ENCODE results near the gene CORO1C. TPM values are rescaled to one million over a fixed set of nuclear protein-coding genes. Genes with fewer than 3 reads are reported as not detected.

The CORO1C gene
- polyA plus RNA-seq, 1 experiment, result 532 TPM

GRCh38 chr12:108676707-108677106 lies 54.6 kb downstream of the CORO1C start:
- TF ChIP-seq CTCF (IDR thresholded peaks at IDR 0.05; ENCODE audit: insufficient read depth, low read depth, low read length), result no peak
- DNase-seq (ENCODE audit: low read depth), result no peak
- CTCF ChIA-PET, result interaction anchor here (0.7 kb wide), 1 partner anchor 12 kb away, joined by 3 read pairs; no protein-coding TSS in a partner anchor
- H3K4me3 ChIP-seq (ENCODE audit: low read depth, low read length), result no peak overlapping the region
- peaks cover 5% of the 10 kb centered on the region for H3K36me3 ChIP-seq (ENCODE audit: control insufficient read depth, insufficient read depth, low read length)
- POLR2A ChIA-PET, result no interaction called here
- no peaks in the 10 kb centered on the region for H3K27me3 ChIP-seq (ENCODE audit: control insufficient read depth, insufficient read depth, low read length)

GRCh38 chr12:108675792-108676191 lies 55.5 kb downstream of the CORO1C start:
- CTCF ChIA-PET, result no interaction called here
- peaks cover 5% of the 10 kb centered on the region for H3K36me3 ChIP-seq (ENCODE audit: control insufficient read depth, insufficient read depth, low read length)
- no peaks in the 10 kb centered on the region for H3K27me3 ChIP-seq (ENCODE audit: control insufficient read depth, insufficient read depth, low read length)
- POLR2A ChIA-PET, result no interaction called here
- DNase-seq (ENCODE audit: low read depth), result no peak
- no peak for TF ChIP-seq CTCF (IDR thresholded peaks at IDR 0.05; ENCODE audit: insufficient read depth, low read depth, low read length)
- H3K4me3 ChIP-seq (ENCODE audit: low read depth, low read length), result no peak overlapping the region

GRCh38 chr12:108672054-108672453 lies 59.3 kb downstream of the CORO1C start:
- Histone ChIP-seq H3K4me3 (ENCODE audit: low read depth, low read length) (no peak overlapping the region), H3K27me3 (ENCODE audit: control insufficient read depth, insufficient read depth, low read length) (no peaks in the 10 kb centered on the region), H3K36me3 (ENCODE audit: control insufficient read depth, insufficient read depth, low read length) (peaks cover 3% of the 10 kb centered on the region)
- ChIA-PET CTCF (interaction anchor here (1.0 to 1.7 kb wide), 3 partner anchors 11 to 131 kb away, joined by 4 to 5 read pairs (median 4); no protein-coding TSS in a partner anchor), POLR2A (no interaction called here)
- DNase-seq (ENCODE audit: low read depth), result no peak
- no peak for TF ChIP-seq CTCF (IDR thresholded peaks at IDR 0.05; ENCODE audit: insufficient read depth, low read depth, low read length)

GRCh38 chr12:108671110-108671509 lies 60.2 kb downstream of the CORO1C start:
- H3K36me3 ChIP-seq (ENCODE audit: control insufficient read depth, insufficient read depth, low read length), result peaks cover 3% of the 10 kb centered on the region
- ChIA-PET POLR2A (interaction anchor here (0.6 kb wide), 1 partner anchor 41 kb away, joined by 5 read pairs; no protein-coding TSS in a partner anchor), CTCF (interaction anchor here (0.6 to 1.7 kb wide), 2 partner anchors 21 to 54 kb away, joined by 3 to 5 read pairs; no protein-coding TSS in a partner anchor)
- H3K4me3 ChIP-seq (ENCODE audit: low read depth, low read length), result no peak overlapping the region
- DNase-seq (ENCODE audit: low read depth), result no peak
- TF ChIP-seq CTCF (IDR thresholded peaks at IDR 0.05; ENCODE audit: insufficient read depth, low read depth, low read length), result no peak
- H3K27me3 ChIP-seq (ENCODE audit: control insufficient read depth, insufficient read depth, low read length), result no peaks in the 10 kb centered on the region

GRCh38 chr12:108670066-108670631 lies 61.2 kb downstream of the CORO1C start:
- Histone ChIP-seq H3K27me3 (ENCODE audit: control insufficient read depth, insufficient read depth, low read length) (no peaks in the 10 kb centered on the region), H3K36me3 (ENCODE audit: control insufficient read depth, insufficient read depth, low read length) (peaks cover 1% of the 10 kb centered on the region; the same call in 1 of the 2 replicates), H3K4me3 (ENCODE audit: low read depth, low read length) (no peak overlapping the region)
- DNase-seq (ENCODE audit: low read depth), result no peak
- CTCF ChIA-PET, result interaction anchor here (1.2 to 8.9 kb wide), 5 partner anchors 10 to 133 kb away, joined by 3 to 108 read pairs (median 3); no protein-coding TSS in a partner anchor
- POLR2A ChIA-PET, result no interaction called here
- TF ChIP-seq CTCF (IDR thresholded peaks at IDR 0.05; ENCODE audit: insufficient read depth, low read depth, low read length), result no peak

All from BJ (cell line).